ENCODE data around the gene SRSF3.

GRCh38 chr6:36639171-36639808 is 45.1 kb downstream of the SRSF3 start:
- TF ChIP-seq POLR2AphosphoS5 (IDR thresholded peaks at IDR 0.05) (no peak), CTCF (IDR thresholded peaks at IDR 0.05) (no peak), POLR2A (IDR thresholded peaks at IDR 0.05) (no peak)

Data from breast epithelium (tissue), 3 donors.